GM18870 (cell line): Measurements from ENCODE around the gene SFTPB.
A peak's percentile ranks its signal among the peaks of the same experiment; 100 is the strongest.
"Not testable (repeated sequence)": the region's sequence is repeated elsewhere in the genome, so short reads cannot be mapped to it uniquely, and the experiment has no call there.

Source experiments
- ATAC-seq: cut with Tn5 transposase; IDR thresholded peaks from one replicate; pipeline ENCODE4 v1.9.1; 2021; ENCODE audit warnings: moderate library complexity; ENCODE audit not compliant: unreplicated experiment

The SFTPB gene

GRCh38 chr2:85615413-85615728, 52.6 kb downstream of the SFTPB start:
- no peak for ATAC-seq

DNA sequence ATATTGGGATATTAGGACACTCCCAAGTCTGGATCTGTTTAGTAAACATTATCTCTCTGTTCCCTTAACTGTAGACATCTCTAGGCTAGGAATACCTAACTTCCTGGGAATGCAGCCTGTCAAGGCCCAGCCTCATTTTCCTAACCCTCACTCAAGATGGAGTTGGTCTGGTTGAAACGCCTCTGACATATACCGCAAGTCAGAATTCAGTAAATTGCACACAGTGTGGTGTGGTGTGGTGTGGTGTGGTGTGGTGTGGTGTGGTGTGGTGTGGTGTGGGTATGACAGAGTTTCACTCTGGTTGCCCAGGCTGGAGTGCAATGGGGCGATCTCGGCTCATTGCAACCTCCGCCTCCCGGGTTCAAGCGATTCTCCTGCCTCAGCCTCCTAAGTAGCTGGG, 53.2 kb downstream of the SFTPB start:
- not testable (repeated sequence) for ATAC-seq

DNA sequence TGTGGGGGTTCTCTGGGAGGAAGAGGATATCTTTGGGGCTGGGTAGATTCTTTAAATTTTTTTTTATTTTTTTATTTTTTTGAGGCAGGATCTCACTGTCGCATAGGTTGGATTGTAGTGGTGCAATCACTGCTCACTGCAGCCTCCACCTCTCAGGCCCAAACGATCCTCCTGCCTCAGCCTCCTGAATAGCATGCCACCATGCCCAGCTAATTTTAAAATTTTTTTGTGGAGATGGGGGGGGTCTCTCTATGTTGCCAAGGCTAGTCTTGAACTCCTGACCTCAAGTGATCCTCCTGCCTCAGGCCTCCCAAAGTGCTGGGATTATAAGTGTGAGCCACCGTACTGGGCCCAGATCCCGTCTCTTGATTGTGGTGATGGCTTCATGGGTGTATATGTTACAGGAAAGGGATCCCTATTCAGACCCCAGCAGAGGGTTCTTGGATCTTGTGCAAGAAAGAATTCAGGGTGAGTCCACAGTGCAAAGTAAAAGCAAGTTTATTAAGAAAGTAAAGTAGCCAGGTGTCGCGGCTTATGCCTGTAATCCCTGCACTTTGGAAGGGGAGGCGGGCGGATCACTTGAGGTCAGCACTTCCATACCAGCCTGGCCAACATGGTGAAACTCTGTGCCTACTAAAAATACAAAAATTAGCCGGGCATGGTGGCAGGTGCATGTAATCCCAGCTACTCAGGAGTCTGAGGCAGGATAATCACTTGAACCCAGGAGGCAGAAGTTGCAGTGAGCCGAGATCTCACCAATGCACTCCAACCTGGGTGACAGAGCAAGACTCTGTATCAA, 54.1 kb downstream of the SFTPB start:
- ATAC-seq, result no peak

- ATAC-seq, result peak; percentile 59
Observed at GRCh38 chr2:85611705-85612587, 56.1 kb downstream of the SFTPB start, which contains the start of gene C2orf68. Gene C2orf68 (minus strand): TSS chr2:85612066. CDS start chr2:85611984, 82 bp downstream.

- no peak for ATAC-seq
Observed at GRCh38 chr2:85611217-85611704, 56.7 kb downstream of the SFTPB start.
